ENCODE results near the gene SEZ6L2.

- TF ChIP-seq CTCF (IDR thresholded peaks at IDR 0.05) = no peak
- TF ChIP-seq POLR2A (IDR thresholded peaks at IDR 0.05) = no peak
These were observed 22.6 kb downstream of the SEZ6L2 start for GRCh38 chr16:29876594-29877249.
